SK-N-SH treated with all-trans-retinoic acid at 6 μM for 48 hours (cell line): ENCODE results near the gene LAMA1.

ENCODE experiments used
- ARNTL ChIP-seq: fragments of 450-650 bp; formaldehyde crosslinking; IDR thresholded peaks from 2 replicates; pipeline ENCODE4 v1.5.0; 2020; ENCODE audit warnings: low read depth, mild to moderate bottlenecking, moderate library complexity, borderline replicate concordance
- GLIS3 ChIP-seq: fragments of 250-450 bp; sonication (Bioruptor Pico); IDR thresholded peaks from 2 replicates; pipeline ENCODE4 v1.5.0; 2020; ENCODE audit warnings: mild to moderate bottlenecking, moderate library complexity
- RARB ChIP-seq: fragments of 250-450 bp; sonication (Bioruptor Pico); IDR thresholded peaks from 2 replicates; pipeline ENCODE4 v1.8.0; 2021; ENCODE audit warnings: mild to moderate bottlenecking, moderate library complexity
- ZFP3 ChIP-seq: fragments of 250-450 bp; sonication (Bioruptor Pico); IDR thresholded peaks from 2 replicates; pipeline ENCODE4 v1.5.0; 2020; ENCODE audit warnings: mild to moderate bottlenecking, moderate library complexity
- ZFP30 ChIP-seq: fragments of 450-650 bp; formaldehyde crosslinking; IDR thresholded peaks from 2 replicates; pipeline ENCODE4 v1.5.0; 2022; ENCODE audit warnings: mild to moderate bottlenecking, moderate library complexity
- ZNF565 ChIP-seq: fragments of 450-650 bp; formaldehyde crosslinking; conservative IDR thresholded peaks from 2 replicates; pipeline ENCODE4 v1.5.0; 2020; ENCODE audit warnings: low read depth, mild to moderate bottlenecking, moderate library complexity
- TF ChIP-seq, protein P1 (sequence below): fragments of 250-450 bp; sonication (Bioruptor Pico); IDR thresholded peaks from 2 replicates; pipeline ENCODE4 v1.8.0; 2020; ENCODE audit warnings: mild to moderate bottlenecking, moderate library complexity, borderline replicate concordance

DNA sequence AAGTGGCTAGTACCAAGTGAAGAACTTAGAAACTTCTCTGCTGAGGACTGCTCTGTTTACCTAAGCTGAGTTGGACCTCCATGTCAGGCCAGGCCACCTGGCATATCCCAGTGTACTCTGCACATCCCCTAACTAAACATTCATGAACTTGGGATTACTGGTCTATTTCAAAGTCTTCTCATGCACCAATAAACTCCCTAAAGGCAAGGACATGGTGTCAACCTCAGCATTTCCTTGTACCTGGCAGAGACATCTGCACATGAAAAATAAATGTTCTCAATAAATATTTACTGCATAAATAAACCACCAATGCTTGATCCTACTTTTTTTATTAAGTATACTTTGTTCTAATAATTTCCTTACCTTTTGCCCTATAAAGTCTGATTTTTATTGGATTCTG, 124.8 kb downstream of the LAMA1 start:
- TF ChIP-seq ZFP3 (CRISPR knock-in tag) (no peak), RARB (no peak), GLIS3 (CRISPR knock-in tag) (no peak), ZFP30 (CRISPR knock-in tag) (no peak), ZNF565 (no peak), ARNTL (CRISPR knock-in tag) (no peak)
- TF ChIP-seq, protein P1, sequence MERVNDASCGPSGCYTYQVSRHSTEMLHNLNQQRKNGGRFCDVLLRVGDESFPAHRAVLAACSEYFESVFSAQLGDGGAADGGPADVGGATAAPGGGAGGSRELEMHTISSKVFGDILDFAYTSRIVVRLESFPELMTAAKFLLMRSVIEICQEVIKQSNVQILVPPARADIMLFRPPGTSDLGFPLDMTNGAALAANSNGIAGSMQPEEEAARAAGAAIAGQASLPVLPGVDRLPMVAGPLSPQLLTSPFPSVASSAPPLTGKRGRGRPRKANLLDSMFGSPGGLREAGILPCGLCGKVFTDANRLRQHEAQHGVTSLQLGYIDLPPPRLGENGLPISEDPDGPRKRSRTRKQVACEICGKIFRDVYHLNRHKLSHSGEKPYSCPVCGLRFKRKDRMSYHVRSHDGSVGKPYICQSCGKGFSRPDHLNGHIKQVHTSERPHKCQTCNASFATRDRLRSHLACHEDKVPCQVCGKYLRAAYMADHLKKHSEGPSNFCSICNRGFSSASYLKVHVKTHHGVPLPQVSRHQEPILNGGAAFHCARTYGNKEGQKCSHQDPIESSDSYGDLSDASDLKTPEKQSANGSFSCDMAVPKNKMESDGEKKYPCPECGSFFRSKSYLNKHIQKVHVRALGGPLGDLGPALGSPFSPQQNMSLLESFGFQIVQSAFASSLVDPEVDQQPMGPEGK (CRISPR knock-in tag): no peak
